Stimulated activated CD4-positive, alpha-beta T cell treated with anti-CD3 and anti-CD28 coated beads, Interleukin-1b, Interleukin-23, amount 100 ng/mL, for 4 hours (primary cell): Measurements from ENCODE around the gene DNAJC4.

ENCODE experiments used
- DNase-seq, 2 donors: peaks; one replicate each; pipeline ENCODE4 v3.0.0-alpha.2; 2020; ENCODE audit warnings: low read depth in 2 of 2

DNAJC4 gene

GRCh38 chr11:64276653-64277431 is 46.5 kb downstream of the DNAJC4 start:
- DNase-seq, result no peak

GRCh38 chr11:64278576-64279190 is 48.3 kb downstream of the DNAJC4 start:
- no peak for DNase-seq

GRCh38 chr11:64281957-64282770 is 51.8 kb downstream of the DNAJC4 start:
- no peak for DNase-seq

GRCh38 chr11:64283092-64283491 is 52.7 kb downstream of the DNAJC4 start:
- no peak for DNase-seq
